GM23338 (cell line): Measurements from ENCODE around the gene PBX3.

Experiments used
- CREB1 ChIP-seq: fragments of 250-450 bp; sonication (Bioruptor Pico); IDR thresholded peaks from 2 replicates; pipeline ENCODE4 v1.5.0; 2020; ENCODE audit warnings: low read depth, mild to moderate bottlenecking, moderate library complexity
- EZH2phosphoT487 ChIP-seq: fragments of 200-600 bp; sonication (generic); IDR thresholded peaks from one replicate; pipeline ENCODE4 v1.8.1; 2018; ENCODE audit warnings: antibody characterized with exemption; ENCODE audit not compliant: unreplicated experiment
- POLR2AphosphoS5 ChIP-seq: IDR thresholded peaks from 2 replicates; pipeline ENCODE4 v1.6.1; 2016; ENCODE audit warnings: antibody characterized with exemption, low read depth
- REST ChIP-seq: IDR thresholded peaks from one replicate; pipeline ENCODE4 v1.6.1; 2018; ENCODE audit warnings: antibody characterized with exemption; ENCODE audit not compliant: unreplicated experiment
- ZNF114 ChIP-seq: fragments of 250-450 bp; sonication (Bioruptor Pico); IDR thresholded peaks from 2 replicates; pipeline ENCODE4 v1.5.0; 2020; ENCODE audit warnings: mild to moderate bottlenecking, moderate library complexity
- TF ChIP-seq, protein P1 (sequence below), 2 experiments: fragments of 200-600 bp in 1 of 2; sonication (generic) in 1 of 2; conservative IDR thresholded peaks; 2 replicates each; pipeline versions ENCODE4 v1.5.1 to v1.6.1; 2016 to 2017; ENCODE audit warnings: antibody characterized with exemption in 2 of 2, low read depth in 2 of 2, mild to moderate bottlenecking in 2 of 2, moderate library complexity in 1 of 2

- TF ChIP-seq, protein P1, sequence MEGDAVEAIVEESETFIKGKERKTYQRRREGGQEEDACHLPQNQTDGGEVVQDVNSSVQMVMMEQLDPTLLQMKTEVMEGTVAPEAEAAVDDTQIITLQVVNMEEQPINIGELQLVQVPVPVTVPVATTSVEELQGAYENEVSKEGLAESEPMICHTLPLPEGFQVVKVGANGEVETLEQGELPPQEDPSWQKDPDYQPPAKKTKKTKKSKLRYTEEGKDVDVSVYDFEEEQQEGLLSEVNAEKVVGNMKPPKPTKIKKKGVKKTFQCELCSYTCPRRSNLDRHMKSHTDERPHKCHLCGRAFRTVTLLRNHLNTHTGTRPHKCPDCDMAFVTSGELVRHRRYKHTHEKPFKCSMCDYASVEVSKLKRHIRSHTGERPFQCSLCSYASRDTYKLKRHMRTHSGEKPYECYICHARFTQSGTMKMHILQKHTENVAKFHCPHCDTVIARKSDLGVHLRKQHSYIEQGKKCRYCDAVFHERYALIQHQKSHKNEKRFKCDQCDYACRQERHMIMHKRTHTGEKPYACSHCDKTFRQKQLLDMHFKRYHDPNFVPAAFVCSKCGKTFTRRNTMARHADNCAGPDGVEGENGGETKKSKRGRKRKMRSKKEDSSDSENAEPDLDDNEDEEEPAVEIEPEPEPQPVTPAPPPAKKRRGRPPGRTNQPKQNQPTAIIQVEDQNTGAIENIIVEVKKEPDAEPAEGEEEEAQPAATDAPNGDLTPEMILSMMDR (conservative IDR thresholded peaks at IDR 0.05; ENCODE audit: low read depth in 2 of 2): no peak
- no peak for TF ChIP-seq REST
- no peak for TF ChIP-seq ZNF114
- TF ChIP-seq CREB1 (CRISPR knock-in tag): no peak
- TF ChIP-seq EZH2phosphoT487: no peak
- no peak for TF ChIP-seq POLR2AphosphoS5
Measured at GRCh38 chr9:125772740-125773139, 25.6 kb downstream of the PBX3 start.
